ENCODE results near the gene LGR6.
"Not testable (repeated sequence)": the region's sequence is repeated elsewhere in the genome, so short reads cannot be mapped to it uniquely, and the experiment has no call there.

DNA sequence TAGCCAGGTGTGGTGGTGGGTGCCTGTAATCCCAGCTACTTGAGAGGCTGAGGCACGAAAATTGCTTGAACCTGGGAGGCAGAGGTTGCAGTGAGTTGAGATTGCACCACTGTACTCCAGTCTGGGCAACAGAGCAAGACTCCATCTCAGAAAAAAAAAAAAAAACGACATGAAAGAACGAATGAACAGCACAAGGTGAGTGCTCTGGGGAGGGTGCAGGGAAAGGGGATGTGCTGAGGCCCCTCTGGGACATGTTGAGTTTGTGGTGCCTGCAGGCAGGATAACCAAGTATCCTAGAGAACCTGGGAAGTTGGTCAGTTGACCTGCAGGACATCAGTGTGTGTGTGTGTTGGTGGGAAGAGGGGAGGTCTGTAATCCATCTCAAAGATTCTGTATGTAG lies 46.6 kb downstream of the LGR6 start:
- not testable (repeated sequence) for TF ChIP-seq POLR2A (IDR thresholded peaks at IDR 0.05)
- TF ChIP-seq, protein P1, sequence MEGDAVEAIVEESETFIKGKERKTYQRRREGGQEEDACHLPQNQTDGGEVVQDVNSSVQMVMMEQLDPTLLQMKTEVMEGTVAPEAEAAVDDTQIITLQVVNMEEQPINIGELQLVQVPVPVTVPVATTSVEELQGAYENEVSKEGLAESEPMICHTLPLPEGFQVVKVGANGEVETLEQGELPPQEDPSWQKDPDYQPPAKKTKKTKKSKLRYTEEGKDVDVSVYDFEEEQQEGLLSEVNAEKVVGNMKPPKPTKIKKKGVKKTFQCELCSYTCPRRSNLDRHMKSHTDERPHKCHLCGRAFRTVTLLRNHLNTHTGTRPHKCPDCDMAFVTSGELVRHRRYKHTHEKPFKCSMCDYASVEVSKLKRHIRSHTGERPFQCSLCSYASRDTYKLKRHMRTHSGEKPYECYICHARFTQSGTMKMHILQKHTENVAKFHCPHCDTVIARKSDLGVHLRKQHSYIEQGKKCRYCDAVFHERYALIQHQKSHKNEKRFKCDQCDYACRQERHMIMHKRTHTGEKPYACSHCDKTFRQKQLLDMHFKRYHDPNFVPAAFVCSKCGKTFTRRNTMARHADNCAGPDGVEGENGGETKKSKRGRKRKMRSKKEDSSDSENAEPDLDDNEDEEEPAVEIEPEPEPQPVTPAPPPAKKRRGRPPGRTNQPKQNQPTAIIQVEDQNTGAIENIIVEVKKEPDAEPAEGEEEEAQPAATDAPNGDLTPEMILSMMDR (IDR thresholded peaks at IDR 0.05) = not testable (repeated sequence)

All from testis (tissue), 2 donors.